H1 (cell line): ENCODE data around the gene MEF2D.

Experiments
- POLR2A ChIP-seq, 2 experiments: IDR thresholded peaks; 1 replicate in 1 of 2; 2 replicates in 1 of 2; pipeline ENCODE4 v1.6.1; 2011; ENCODE audit warnings: low read depth in 2 of 2, low read length in 2 of 2, mild to moderate bottlenecking in 2 of 2; ENCODE audit errors: control extremely low read depth in 1 of 2
- TF ChIP-seq, protein P1 (sequence below), 3 experiments: IDR thresholded peaks; 1 replicate in 2 of 3; 2 replicates in 1 of 3; pipeline versions ENCODE4 v1.5.1 to v1.6.1; 2011; ENCODE audit warnings: low read length in 3 of 3, mild to moderate bottlenecking in 3 of 3, inconsistent platforms in 2 of 3, low read depth in 1 of 3, moderate library complexity in 1 of 3; ENCODE audit not compliant: insufficient read depth in 1 of 3; ENCODE audit errors: control extremely low read depth in 1 of 3
- TF ChIP-seq, protein P2 (sequence below): IDR thresholded peaks from 2 replicates; pipeline ENCODE4 v1.6.1; 2011; ENCODE audit warnings: low read depth, mild to moderate bottlenecking, low read length; ENCODE audit not compliant: insufficient read depth

- TF ChIP-seq, protein P1, sequence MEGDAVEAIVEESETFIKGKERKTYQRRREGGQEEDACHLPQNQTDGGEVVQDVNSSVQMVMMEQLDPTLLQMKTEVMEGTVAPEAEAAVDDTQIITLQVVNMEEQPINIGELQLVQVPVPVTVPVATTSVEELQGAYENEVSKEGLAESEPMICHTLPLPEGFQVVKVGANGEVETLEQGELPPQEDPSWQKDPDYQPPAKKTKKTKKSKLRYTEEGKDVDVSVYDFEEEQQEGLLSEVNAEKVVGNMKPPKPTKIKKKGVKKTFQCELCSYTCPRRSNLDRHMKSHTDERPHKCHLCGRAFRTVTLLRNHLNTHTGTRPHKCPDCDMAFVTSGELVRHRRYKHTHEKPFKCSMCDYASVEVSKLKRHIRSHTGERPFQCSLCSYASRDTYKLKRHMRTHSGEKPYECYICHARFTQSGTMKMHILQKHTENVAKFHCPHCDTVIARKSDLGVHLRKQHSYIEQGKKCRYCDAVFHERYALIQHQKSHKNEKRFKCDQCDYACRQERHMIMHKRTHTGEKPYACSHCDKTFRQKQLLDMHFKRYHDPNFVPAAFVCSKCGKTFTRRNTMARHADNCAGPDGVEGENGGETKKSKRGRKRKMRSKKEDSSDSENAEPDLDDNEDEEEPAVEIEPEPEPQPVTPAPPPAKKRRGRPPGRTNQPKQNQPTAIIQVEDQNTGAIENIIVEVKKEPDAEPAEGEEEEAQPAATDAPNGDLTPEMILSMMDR (IDR thresholded peaks at IDR 0.05; ENCODE audit: control extremely low read depth in 1 of 3, insufficient read depth in 1 of 3, low read depth in 1 of 3, low read length in 3 of 3) = no peak
- no peak for TF ChIP-seq POLR2A (IDR thresholded peaks at IDR 0.05; ENCODE audit: control extremely low read depth in 1 of 2, low read depth in 2 of 2, low read length in 2 of 2)
- TF ChIP-seq, protein P2, sequence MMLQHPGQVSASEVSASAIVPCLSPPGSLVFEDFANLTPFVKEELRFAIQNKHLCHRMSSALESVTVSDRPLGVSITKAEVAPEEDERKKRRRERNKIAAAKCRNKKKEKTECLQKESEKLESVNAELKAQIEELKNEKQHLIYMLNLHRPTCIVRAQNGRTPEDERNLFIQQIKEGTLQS = no peak
Measured at GRCh38 chr1:156418416-156419070, 82.0 kb downstream of the MEF2D start.
